Panc1 (cell line): Measurements from ENCODE around the gene DPYD. TPM values are rescaled to one million over a fixed set of nuclear protein-coding genes. Genes with fewer than 3 reads are reported as not detected.

Source experiments
- ATAC-seq: fragments of 200-7000 bp; cut with Tn5 transposase; 2 replicates; pipeline ENCODE4 v1.9.1; 2020; ENCODE audit warnings: mild to moderate bottlenecking, moderate library complexity
- BruUV-seq: library from RNA; stranded (reverse); fragments of 400-500 nt; replicated peaks from 2 replicates; lab custom pipeline; 2021; lab: Mats Ljungman, UMichigan
- CTCF ChIA-PET: fragments of 300-600 bp; sonication (Branson Sonifier 250); formaldehyde crosslinking; loops from one replicate; lab custom pipeline; 2022; ENCODE audit warnings: antibody characterized with exemption; lab: Charles Lee
- POLR2A ChIA-PET: fragments of 300-600 bp; sonication (Branson Sonifier 250); formaldehyde crosslinking; loops from one replicate; lab custom pipeline; 2022; ENCODE audit warnings: antibody characterized with exemption; lab: Charles Lee
- DNase-seq: peaks from one replicate; pipeline ENCODE4 v3.0.0-alpha.2; 2010; ENCODE audit warnings: low read depth, low spot score
- H3K27ac ChIP-seq: 2 replicates; pipeline ENCODE4 v1.5.1; 2011; ENCODE audit warnings: mild to moderate bottlenecking, low read length, inconsistent platforms
- H3K27me3 ChIP-seq: fragments of 200-500 bp; sonication (Bioruptor generic); 2 replicates; pipeline ENCODE4 v1.6.0; 2014; ENCODE audit warnings: low read length, inconsistent platforms; ENCODE audit not compliant: control insufficient read depth, insufficient read depth
- H3K36me3 ChIP-seq: fragments of 200-500 bp; sonication (Bioruptor generic); 2 replicates; pipeline ENCODE4 v1.5.1; 2014; ENCODE audit warnings: inconsistent platforms, mild to moderate bottlenecking, low read length, moderate library complexity; ENCODE audit not compliant: control insufficient read depth, insufficient read depth
- H3K4me1 ChIP-seq: 2 replicates; pipeline ENCODE4 v1.5.1; 2011; ENCODE audit warnings: inconsistent platforms, mild to moderate bottlenecking, low read length, moderate library complexity; ENCODE audit not compliant: control insufficient read depth, insufficient read depth
- H3K4me3 ChIP-seq, 2 experiments: 2 replicates each; pipeline ENCODE4 v1.5.1; 2011 to 2012; ENCODE audit warnings: low read depth in 2 of 2, low read length in 2 of 2, mild to moderate bottlenecking in 2 of 2, inconsistent platforms in 1 of 2, moderate library complexity in 1 of 2
- H3K9me3 ChIP-seq: fragments of 200-500 bp; sonication (Bioruptor generic); 2 replicates; pipeline ENCODE4 v1.5.1; 2014; ENCODE audit warnings: low read depth, mild to moderate bottlenecking, inconsistent platforms, low read length, moderate library complexity; ENCODE audit not compliant: control insufficient read depth, insufficient read depth
- POLR2AphosphoS5 ChIP-seq: IDR thresholded peaks from 2 replicates; pipeline ENCODE4 v1.6.1; 2012; ENCODE audit warnings: mild to moderate bottlenecking, low read depth, low read length, moderate library complexity
- SIN3A ChIP-seq: IDR thresholded peaks from 2 replicates; pipeline ENCODE4 v1.6.1; 2012; ENCODE audit warnings: low read depth, mild to moderate bottlenecking, low read length, moderate library complexity, borderline replicate concordance; ENCODE audit not compliant: insufficient read depth
- TCF7L2 ChIP-seq: IDR thresholded peaks from 2 replicates; pipeline ENCODE4 v1.6.1; 2011; ENCODE audit warnings: mild to moderate bottlenecking, low read depth, low read length, inconsistent platforms
- in situ Hi-C: cut with HindIII; loops from 2 replicates; pipeline ENCODE4 v1.10.0; 2016; ENCODE audit warnings: low sequenced_read_pairs, low pct_unique_long_range_greater_than_20kb
- intact Hi-C: fragments of 100-400 bp; cut with micrococcal nuclease; formaldehyde crosslinking; loops from one replicate; pipeline ENCODE4 v1.10.0; 2022; ENCODE audit not compliant: unreplicated experiment
- total RNA-seq: library from RNA; stranded (reverse); gene quantifications from one replicate; pipeline ENCODE4 v1.2.1, GENCODE V29; 2021; ENCODE audit not compliant: unreplicated experiment
- TF ChIP-seq, protein P1 (sequence below), 2 experiments: IDR thresholded peaks; 2 replicates each; pipeline ENCODE4 v1.6.1; 2011 to 2012; ENCODE audit warnings: low read depth in 2 of 2, control low read depth in 1 of 2, low read length in 1 of 2, mild to moderate bottlenecking in 1 of 2, moderate library complexity in 1 of 2; ENCODE audit not compliant: insufficient read depth in 1 of 2
- TF ChIP-seq, protein P2 (sequence below): fragments of 450-650 bp; IDR thresholded peaks from 2 replicates; pipeline ENCODE4 v1.5.1; 2017; ENCODE audit warnings: mild to moderate bottlenecking

Gene DPYD
- total RNA-seq, 1 experiment from 2014 or later, result 2.0 TPM

DNA sequence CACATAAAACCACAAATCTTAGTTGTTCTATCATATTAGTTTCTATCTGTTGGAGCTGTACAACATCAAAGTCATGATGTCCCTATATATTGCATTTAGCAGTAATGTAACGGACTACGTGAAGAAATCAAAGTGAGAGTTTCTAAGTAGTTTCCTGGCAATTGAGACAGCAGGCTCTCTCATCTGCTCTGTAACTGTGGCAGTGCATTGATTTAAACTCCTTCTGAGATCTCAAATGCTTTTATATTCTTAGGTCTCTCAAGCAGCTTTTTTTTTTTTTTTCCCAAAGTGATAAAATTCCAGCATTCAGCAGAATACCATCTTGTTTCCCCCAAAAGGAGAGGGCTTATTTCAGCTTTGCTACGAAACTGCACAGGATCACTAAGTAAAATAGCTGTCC, 719.2 kb downstream of the DPYD start:
- DNase-seq (no peak), ATAC-seq (no peak)
- intact Hi-C loops (no loop called here), in situ Hi-C loops (no loop called here)
- Histone ChIP-seq H3K27ac (no peak overlapping the region), H3K4me3 (no peak overlapping the region), H3K9me3 (no peaks in the 10 kb centered on the region), H3K27me3 (no peaks in the 10 kb centered on the region), H3K4me1 (no peaks in the 10 kb centered on the region), H3K36me3 (no peaks in the 10 kb centered on the region)
- TF ChIP-seq, protein P1, sequence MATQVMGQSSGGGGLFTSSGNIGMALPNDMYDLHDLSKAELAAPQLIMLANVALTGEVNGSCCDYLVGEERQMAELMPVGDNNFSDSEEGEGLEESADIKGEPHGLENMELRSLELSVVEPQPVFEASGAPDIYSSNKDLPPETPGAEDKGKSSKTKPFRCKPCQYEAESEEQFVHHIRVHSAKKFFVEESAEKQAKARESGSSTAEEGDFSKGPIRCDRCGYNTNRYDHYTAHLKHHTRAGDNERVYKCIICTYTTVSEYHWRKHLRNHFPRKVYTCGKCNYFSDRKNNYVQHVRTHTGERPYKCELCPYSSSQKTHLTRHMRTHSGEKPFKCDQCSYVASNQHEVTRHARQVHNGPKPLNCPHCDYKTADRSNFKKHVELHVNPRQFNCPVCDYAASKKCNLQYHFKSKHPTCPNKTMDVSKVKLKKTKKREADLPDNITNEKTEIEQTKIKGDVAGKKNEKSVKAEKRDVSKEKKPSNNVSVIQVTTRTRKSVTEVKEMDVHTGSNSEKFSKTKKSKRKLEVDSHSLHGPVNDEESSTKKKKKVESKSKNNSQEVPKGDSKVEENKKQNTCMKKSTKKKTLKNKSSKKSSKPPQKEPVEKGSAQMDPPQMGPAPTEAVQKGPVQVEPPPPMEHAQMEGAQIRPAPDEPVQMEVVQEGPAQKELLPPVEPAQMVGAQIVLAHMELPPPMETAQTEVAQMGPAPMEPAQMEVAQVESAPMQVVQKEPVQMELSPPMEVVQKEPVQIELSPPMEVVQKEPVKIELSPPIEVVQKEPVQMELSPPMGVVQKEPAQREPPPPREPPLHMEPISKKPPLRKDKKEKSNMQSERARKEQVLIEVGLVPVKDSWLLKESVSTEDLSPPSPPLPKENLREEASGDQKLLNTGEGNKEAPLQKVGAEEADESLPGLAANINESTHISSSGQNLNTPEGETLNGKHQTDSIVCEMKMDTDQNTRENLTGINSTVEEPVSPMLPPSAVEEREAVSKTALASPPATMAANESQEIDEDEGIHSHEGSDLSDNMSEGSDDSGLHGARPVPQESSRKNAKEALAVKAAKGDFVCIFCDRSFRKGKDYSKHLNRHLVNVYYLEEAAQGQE (IDR thresholded peaks at IDR 0.05; ENCODE audit: insufficient read depth in 1 of 2, low read depth in 2 of 2, low read length in 1 of 2), result no peak
- no peak for TF ChIP-seq POLR2AphosphoS5
- no peak for TF ChIP-seq SIN3A
- TF ChIP-seq TCF7L2, result no peak
- TF ChIP-seq, protein P2, sequence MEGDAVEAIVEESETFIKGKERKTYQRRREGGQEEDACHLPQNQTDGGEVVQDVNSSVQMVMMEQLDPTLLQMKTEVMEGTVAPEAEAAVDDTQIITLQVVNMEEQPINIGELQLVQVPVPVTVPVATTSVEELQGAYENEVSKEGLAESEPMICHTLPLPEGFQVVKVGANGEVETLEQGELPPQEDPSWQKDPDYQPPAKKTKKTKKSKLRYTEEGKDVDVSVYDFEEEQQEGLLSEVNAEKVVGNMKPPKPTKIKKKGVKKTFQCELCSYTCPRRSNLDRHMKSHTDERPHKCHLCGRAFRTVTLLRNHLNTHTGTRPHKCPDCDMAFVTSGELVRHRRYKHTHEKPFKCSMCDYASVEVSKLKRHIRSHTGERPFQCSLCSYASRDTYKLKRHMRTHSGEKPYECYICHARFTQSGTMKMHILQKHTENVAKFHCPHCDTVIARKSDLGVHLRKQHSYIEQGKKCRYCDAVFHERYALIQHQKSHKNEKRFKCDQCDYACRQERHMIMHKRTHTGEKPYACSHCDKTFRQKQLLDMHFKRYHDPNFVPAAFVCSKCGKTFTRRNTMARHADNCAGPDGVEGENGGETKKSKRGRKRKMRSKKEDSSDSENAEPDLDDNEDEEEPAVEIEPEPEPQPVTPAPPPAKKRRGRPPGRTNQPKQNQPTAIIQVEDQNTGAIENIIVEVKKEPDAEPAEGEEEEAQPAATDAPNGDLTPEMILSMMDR, result no peak
- POLR2A ChIA-PET, result interaction anchor here (0.6 kb wide), 1 partner anchor 329 kb away, joined by 8 read pairs; no protein-coding TSS in a partner anchor
- CTCF ChIA-PET, result no interaction called here
- BruUV-seq, result no TSS peak

DNA sequence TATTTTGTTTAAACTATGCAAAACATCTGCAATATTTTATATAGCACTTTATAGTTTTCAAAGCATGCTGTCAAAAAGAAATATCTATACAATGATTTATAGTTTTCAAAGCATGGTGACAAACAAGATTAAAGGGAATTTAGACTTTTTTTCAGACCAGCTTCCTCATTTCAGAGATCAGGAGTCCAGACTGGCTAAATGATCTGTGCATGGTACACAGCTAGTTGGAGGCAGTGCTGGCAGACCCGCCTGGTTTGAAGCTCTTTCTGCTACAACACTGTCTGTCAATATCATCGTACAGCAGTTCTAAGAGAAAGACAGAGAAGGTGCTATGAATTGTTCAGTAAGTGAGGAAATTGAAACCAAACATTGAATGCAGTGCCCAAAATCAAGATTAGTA, 720.2 kb downstream of the DPYD start:
- Histone ChIP-seq H3K4me3 (no peak overlapping the region), H3K4me1 (no peaks in the 10 kb centered on the region), H3K27ac (no peak overlapping the region), H3K27me3 (no peaks in the 10 kb centered on the region), H3K9me3 (no peaks in the 10 kb centered on the region), H3K36me3 (no peaks in the 10 kb centered on the region)
- no peak for DNase-seq
- ChIA-PET POLR2A (no interaction called here), CTCF (no interaction called here)
- ATAC-seq, result no peak
- in situ Hi-C loops (no loop called here), intact Hi-C loops (no loop called here)
- BruUV-seq, result no TSS peak
- TF ChIP-seq POLR2AphosphoS5, result no peak
- TF ChIP-seq SIN3A, result no peak
- TF ChIP-seq, protein P2, result no peak
- TF ChIP-seq, protein P1 (IDR thresholded peaks at IDR 0.05; ENCODE audit: insufficient read depth in 1 of 2, low read depth in 2 of 2, low read length in 1 of 2), result no peak
- TF ChIP-seq TCF7L2, result no peak
